ENCODE data around the gene POMT1.
"Not testable (repeated sequence)": the region's sequence is repeated elsewhere in the genome, so short reads cannot be mapped to it uniquely, and the experiment has no call there.

Gene POMT1

GRCh38 chr9:131502781-131503625, at the start of gene POMT1:
TSS of gene POMT1 (plus strand) at chr9:131502918. CDS start at chr9:131504219, 1,301 bp downstream.
- DNase-seq = peak; percentile 95

- DNase-seq = no peak
Measured at GRCh38 chr9:131454028-131454427, 48.7 kb upstream of the POMT1 start.

GRCh38 chr9:131455655-131456054, 47.1 kb upstream of the POMT1 start:
- not testable (repeated sequence) for DNase-seq

- no peak for DNase-seq
Measured at GRCh38 chr9:131457746-131458145, 45.0 kb upstream of the POMT1 start.

GRCh38 chr9:131459056-131459455, 43.7 kb upstream of the POMT1 start:
- no peak for DNase-seq

GRCh38 chr9:131461166-131461565, 41.6 kb upstream of the POMT1 start:
- no peak for DNase-seq

GRCh38 chr9:131464354-131465000, 38.2 kb upstream of the POMT1 start:
- no peak for DNase-seq

GRCh38 chr9:131465401-131465800, 37.3 kb upstream of the POMT1 start:
- DNase-seq = no peak

- no peak for DNase-seq
Measured at GRCh38 chr9:131467214-131467935, 35.3 kb upstream of the POMT1 start.

- no peak for DNase-seq
Measured at GRCh38 chr9:131468031-131468430, 34.7 kb upstream of the POMT1 start.

GRCh38 chr9:131469356-131469755, 33.4 kb upstream of the POMT1 start:
- no peak for DNase-seq

- DNase-seq = no peak
Measured at GRCh38 chr9:131469951-131470350, 32.8 kb upstream of the POMT1 start.

GRCh38 chr9:131470581-131470991, 32.1 kb upstream of the POMT1 start:
- DNase-seq = no peak

GRCh38 chr9:131472085-131472484, 30.6 kb upstream of the POMT1 start:
- not testable (repeated sequence) for DNase-seq

GRCh38 chr9:131473198-131473885, 29.4 kb upstream of the POMT1 start:
- DNase-seq = no peak

- DNase-seq = no peak
Measured at GRCh38 chr9:131473891-131474290, 28.8 kb upstream of the POMT1 start.

GRCh38 chr9:131474711-131475110, 28.0 kb upstream of the POMT1 start:
- DNase-seq = no peak

- DNase-seq = no peak
Measured at GRCh38 chr9:131475111-131475955, 27.4 kb upstream of the POMT1 start.

GRCh38 chr9:131475956-131476776, 26.6 kb upstream of the POMT1 start:
- no peak for DNase-seq

- no peak for DNase-seq
Measured at GRCh38 chr9:131476777-131477345, 25.9 kb upstream of the POMT1 start.

- DNase-seq = no peak
Measured at GRCh38 chr9:131477367-131477766, 25.4 kb upstream of the POMT1 start.

Measured in activated CD8-positive, alpha-beta memory T cell treated with anti-CD3 and anti-CD28 coated beads, Interleukin-2, amount 50 U/mL, for 48 hours (primary cell).